GM19395 (cell line): ENCODE data around the gene ECI2.
"Not testable (repeated sequence)": the region's sequence is repeated elsewhere in the genome, so short reads cannot be mapped to it uniquely, and the experiment has no call there.

Experiments used
- ATAC-seq: cut with Tn5 transposase; IDR thresholded peaks from one replicate; pipeline ENCODE4 v1.9.1; 2021; ENCODE audit warnings: mild to moderate bottlenecking, moderate library complexity; ENCODE audit not compliant: unreplicated experiment

Gene ECI2

GRCh38 chr6:4145083-4145482, 9.7 kb upstream of the ECI2 start:
- no peak for ATAC-seq

GRCh38 chr6:4139272-4139671, 3.9 kb upstream of the ECI2 start:
- no peak for ATAC-seq

GRCh38 chr6:4138186-4138585, 2.8 kb upstream of the ECI2 start:
- ATAC-seq: no peak

GRCh38 chr6:4136354-4136831, 1.0 kb upstream of the ECI2 start:
- no peak for ATAC-seq

- ATAC-seq: peak; percentile 63
Observed at GRCh38 chr6:4135665-4136353, 434 bp upstream of the ECI2 start.

- no peak for ATAC-seq
Observed at GRCh38 chr6:4133941-4134838, 1.2 kb downstream of the ECI2 start.

- no peak for ATAC-seq
Observed at GRCh38 chr6:4130357-4130987, 4.9 kb downstream of the ECI2 start.

GRCh38 chr6:4129446-4129845, 5.9 kb downstream of the ECI2 start:
- no peak for ATAC-seq

- ATAC-seq: no peak
Observed at GRCh38 chr6:4128748-4129147, 6.6 kb downstream of the ECI2 start.

- no peak for ATAC-seq
Observed at GRCh38 chr6:4128072-4128471, 7.3 kb downstream of the ECI2 start.

- ATAC-seq: no peak
Observed at GRCh38 chr6:4125933-4126864, 9.2 kb downstream of the ECI2 start.

GRCh38 chr6:4125500-4125899, 9.9 kb downstream of the ECI2 start:
- no peak for ATAC-seq

- ATAC-seq: no peak
Observed at GRCh38 chr6:4124351-4124750, 11.0 kb downstream of the ECI2 start.

GRCh38 chr6:4115741-4116140, 19.6 kb downstream of the ECI2 start:
- no peak for ATAC-seq

GRCh38 chr6:4114123-4114522, 21.3 kb downstream of the ECI2 start:
- ATAC-seq: no peak

GRCh38 chr6:4113649-4114048, 21.7 kb downstream of the ECI2 start:
- ATAC-seq: no peak

GRCh38 chr6:4112366-4112765, 23.0 kb downstream of the ECI2 start:
- no peak for ATAC-seq

- not testable (repeated sequence) for ATAC-seq
Observed at GRCh38 chr6:4109363-4109815, 26.0 kb downstream of the ECI2 start.

- no peak for ATAC-seq
Observed at GRCh38 chr6:4108561-4109093, 26.7 kb downstream of the ECI2 start.

GRCh38 chr6:4107873-4108272, 27.5 kb downstream of the ECI2 start:
- ATAC-seq: no peak
